HCT116 (cell line): ENCODE results near the gene YTHDF1.

ENCODE experiments used
- FOSL1 ChIP-seq: IDR thresholded peaks from 2 replicates; pipeline ENCODE4 v1.6.1; 2012; ENCODE audit warnings: low read depth
- POLR2A ChIP-seq: IDR thresholded peaks from 2 replicates; pipeline ENCODE4 v1.7.0; 2011; ENCODE audit warnings: borderline replicate concordance; ENCODE audit not compliant: insufficient read depth, insufficient read length; ENCODE audit errors: extremely low read depth
- POLR2AphosphoS5 ChIP-seq: IDR thresholded peaks from 2 replicates; pipeline ENCODE4 v1.6.1; 2011; ENCODE audit warnings: mild to moderate bottlenecking, low read depth, low read length, moderate library complexity
- SRF ChIP-seq: IDR thresholded peaks from 2 replicates; pipeline ENCODE4 v1.6.1; 2012; ENCODE audit warnings: low read depth
- TF ChIP-seq, protein P1 (sequence below), 3 experiments: fragments of 200-600 bp in 1 of 3; sonication (generic) in 1 of 3; IDR thresholded peaks in 2 of 3; conservative IDR thresholded peaks in 1 of 3; 2 replicates each; pipeline ENCODE4 v1.5.1; 2012 to 2017; ENCODE audit warnings: low read depth in 2 of 3, low read length in 2 of 3, antibody characterized with exemption in 1 of 3, borderline replicate concordance in 1 of 3, control low read depth in 1 of 3, mild to moderate bottlenecking in 1 of 3, mixed read lengths in 1 of 3, mixed run types in 1 of 3, moderate library complexity in 1 of 3; ENCODE audit not compliant: insufficient read depth in 1 of 3
- TF ChIP-seq, protein P2 (sequence below): IDR thresholded peaks from 2 replicates; pipeline ENCODE4 v1.6.1; 2011; ENCODE audit warnings: mild to moderate bottlenecking, low read length, moderate library complexity; ENCODE audit not compliant: insufficient replicate concordance; ENCODE audit errors: extremely low read depth

DNA sequence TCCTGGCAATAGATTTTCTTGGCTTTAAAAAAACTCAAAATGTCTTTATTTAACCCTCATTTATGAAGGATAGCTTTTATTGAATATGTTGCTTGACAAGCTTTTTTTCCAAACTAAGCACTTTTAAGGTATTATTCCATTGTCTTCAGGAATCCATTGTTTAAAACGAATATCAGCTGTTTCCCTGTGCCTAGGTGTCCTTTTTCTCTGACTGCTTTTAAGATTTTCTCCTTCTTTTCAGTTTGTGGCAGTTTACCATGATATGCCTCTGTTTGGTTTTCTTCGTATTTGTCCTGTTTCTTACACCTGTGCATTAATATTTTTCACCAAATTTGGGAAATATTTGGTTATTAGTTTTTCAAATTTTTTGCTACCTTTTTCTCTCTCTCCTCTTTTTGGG, 68.4 kb downstream of the YTHDF1 start:
- TF ChIP-seq POLR2A: no peak
- TF ChIP-seq, protein P1, sequence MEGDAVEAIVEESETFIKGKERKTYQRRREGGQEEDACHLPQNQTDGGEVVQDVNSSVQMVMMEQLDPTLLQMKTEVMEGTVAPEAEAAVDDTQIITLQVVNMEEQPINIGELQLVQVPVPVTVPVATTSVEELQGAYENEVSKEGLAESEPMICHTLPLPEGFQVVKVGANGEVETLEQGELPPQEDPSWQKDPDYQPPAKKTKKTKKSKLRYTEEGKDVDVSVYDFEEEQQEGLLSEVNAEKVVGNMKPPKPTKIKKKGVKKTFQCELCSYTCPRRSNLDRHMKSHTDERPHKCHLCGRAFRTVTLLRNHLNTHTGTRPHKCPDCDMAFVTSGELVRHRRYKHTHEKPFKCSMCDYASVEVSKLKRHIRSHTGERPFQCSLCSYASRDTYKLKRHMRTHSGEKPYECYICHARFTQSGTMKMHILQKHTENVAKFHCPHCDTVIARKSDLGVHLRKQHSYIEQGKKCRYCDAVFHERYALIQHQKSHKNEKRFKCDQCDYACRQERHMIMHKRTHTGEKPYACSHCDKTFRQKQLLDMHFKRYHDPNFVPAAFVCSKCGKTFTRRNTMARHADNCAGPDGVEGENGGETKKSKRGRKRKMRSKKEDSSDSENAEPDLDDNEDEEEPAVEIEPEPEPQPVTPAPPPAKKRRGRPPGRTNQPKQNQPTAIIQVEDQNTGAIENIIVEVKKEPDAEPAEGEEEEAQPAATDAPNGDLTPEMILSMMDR (IDR thresholded peaks at IDR 0.05 in 2 of 3, conservative IDR thresholded peaks at IDR 0.05 in 1 of 3; ENCODE audit: borderline replicate concordance in 1 of 3, insufficient read depth in 1 of 3, low read depth in 2 of 3, low read length in 2 of 3): no peak
- TF ChIP-seq, protein P2, sequence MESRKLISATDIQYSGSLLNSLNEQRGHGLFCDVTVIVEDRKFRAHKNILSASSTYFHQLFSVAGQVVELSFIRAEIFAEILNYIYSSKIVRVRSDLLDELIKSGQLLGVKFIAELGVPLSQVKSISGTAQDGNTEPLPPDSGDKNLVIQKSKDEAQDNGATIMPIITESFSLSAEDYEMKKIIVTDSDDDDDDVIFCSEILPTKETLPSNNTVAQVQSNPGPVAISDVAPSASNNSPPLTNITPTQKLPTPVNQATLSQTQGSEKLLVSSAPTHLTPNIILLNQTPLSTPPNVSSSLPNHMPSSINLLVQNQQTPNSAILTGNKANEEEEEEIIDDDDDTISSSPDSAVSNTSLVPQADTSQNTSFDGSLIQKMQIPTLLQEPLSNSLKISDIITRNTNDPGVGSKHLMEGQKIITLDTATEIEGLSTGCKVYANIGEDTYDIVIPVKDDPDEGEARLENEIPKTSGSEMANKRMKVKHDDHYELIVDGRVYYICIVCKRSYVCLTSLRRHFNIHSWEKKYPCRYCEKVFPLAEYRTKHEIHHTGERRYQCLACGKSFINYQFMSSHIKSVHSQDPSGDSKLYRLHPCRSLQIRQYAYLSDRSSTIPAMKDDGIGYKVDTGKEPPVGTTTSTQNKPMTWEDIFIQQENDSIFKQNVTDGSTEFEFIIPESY: no peak
- TF ChIP-seq FOSL1: no peak
- TF ChIP-seq POLR2AphosphoS5: no peak
- no peak for TF ChIP-seq SRF
